DMS114 treated with DMSO at 0.1 percent for 48 hours (cell line): ENCODE results near the gene PAOX.

Experiments
- DNase-seq: peaks from one replicate; lab custom pipeline; 2025; ENCODE audit not compliant: unreplicated experiment; lab: John Stamatoyannopoulos, UW

PAOX gene

GRCh38 chr10:133379152-133379800 is at the start of gene PAOX:
TSS of gene PAOX (plus strand) at chr10:133379262. CDS start at chr10:133379317, 55 bp downstream.
- no peak for DNase-seq

- peak; percentile 77 for DNase-seq
These were observed 49.4 kb upstream of the PAOX start for GRCh38 chr10:133329491-133330202.

GRCh38 chr10:133332936-133333699 is 45.9 kb upstream of the PAOX start:
- DNase-seq, result no peak

GRCh38 chr10:133334503-133335245 is 44.4 kb upstream of the PAOX start:
- no peak for DNase-seq

- DNase-seq, result peak; percentile 10
These were observed 43.6 kb upstream of the PAOX start for GRCh38 chr10:133335246-133336117.

- DNase-seq, result no peak
These were observed 42.9 kb upstream of the PAOX start for GRCh38 chr10:133336118-133336576.

GRCh38 chr10:133336577-133337369 is 42.3 kb upstream of the PAOX start, which contains the start of gene CALY:
TSS of gene CALY (minus strand) at chr10:133336896. CDS start at chr10:133328989, 7,907 bp downstream.
- DNase-seq, result peak; percentile 39

GRCh38 chr10:133337370-133337725 is 41.7 kb upstream of the PAOX start:
- no peak for DNase-seq

GRCh38 chr10:133338080-133339071 is 40.7 kb upstream of the PAOX start:
- no peak for DNase-seq

- DNase-seq, result no peak
These were observed 39.2 kb upstream of the PAOX start for GRCh38 chr10:133339708-133340380.

- DNase-seq, result no peak
These were observed 37.1 kb upstream of the PAOX start for GRCh38 chr10:133341983-133342382.

GRCh38 chr10:133342942-133343341 is 36.1 kb upstream of the PAOX start:
- DNase-seq, result no peak

GRCh38 chr10:133343558-133343957 is 35.5 kb upstream of the PAOX start:
- DNase-seq, result no peak

- no peak for DNase-seq
These were observed 34.8 kb upstream of the PAOX start for GRCh38 chr10:133344236-133344635.

- DNase-seq, result no peak
These were observed 32.6 kb upstream of the PAOX start for GRCh38 chr10:133346413-133346812.

- DNase-seq, result no peak
These were observed 31.1 kb upstream of the PAOX start for GRCh38 chr10:133347710-133348517.

- no peak for DNase-seq
These were observed 29.9 kb upstream of the PAOX start for GRCh38 chr10:133349160-133349568.
